HG02884 (cell line): ENCODE data around the gene UQCR11.

Experiments used
- ATAC-seq: cut with Tn5 transposase; IDR thresholded peaks from one replicate; pipeline ENCODE4 v1.9.1; 2021; ENCODE audit warnings: mild to moderate bottlenecking, moderate library complexity; ENCODE audit not compliant: unreplicated experiment

UQCR11 gene

DNA sequence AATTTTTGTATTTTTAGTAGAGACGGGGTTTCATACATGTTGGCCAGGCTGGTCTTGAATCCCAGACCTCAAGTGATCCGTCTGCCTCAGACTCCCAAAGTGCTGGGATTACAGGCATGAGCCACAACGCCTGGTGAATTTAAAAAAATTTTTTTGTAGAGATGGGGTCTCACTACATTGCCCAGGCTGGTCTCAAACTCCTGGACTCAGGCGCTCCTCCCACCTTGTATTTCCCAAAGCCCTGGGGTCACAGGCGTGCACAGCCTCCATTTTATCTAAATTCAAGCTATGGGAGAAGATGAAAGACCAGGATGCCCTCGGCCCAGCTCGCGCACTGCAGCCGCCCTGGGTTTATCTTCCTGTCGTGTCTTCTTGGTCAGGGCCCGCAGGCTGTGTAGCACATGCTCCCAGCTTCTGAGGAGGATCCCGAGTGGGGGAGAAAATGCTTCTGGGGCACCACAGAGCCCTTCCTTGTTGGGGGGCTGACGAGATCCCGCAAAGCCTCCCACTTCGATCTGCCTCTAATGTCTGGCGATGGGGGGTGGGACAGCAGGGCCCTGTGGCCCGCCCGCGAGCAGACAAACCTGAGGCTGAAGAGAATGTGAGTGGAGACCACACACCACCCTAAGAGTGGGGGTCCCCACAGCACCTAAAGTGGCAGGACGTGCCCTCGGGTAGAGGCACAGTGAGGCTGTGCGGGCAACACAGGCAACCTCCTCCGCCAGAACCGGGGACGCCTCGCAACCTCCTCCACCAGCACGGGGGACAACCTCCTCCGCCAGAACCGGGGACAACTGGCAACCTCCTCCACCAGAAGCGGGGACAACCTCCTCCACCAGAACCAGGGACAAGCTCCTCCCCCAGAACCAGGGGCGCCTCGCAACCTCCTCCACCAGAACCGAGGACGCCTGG lies 31.3 kb upstream of the UQCR11 start:
- ATAC-seq, result no peak

DNA sequence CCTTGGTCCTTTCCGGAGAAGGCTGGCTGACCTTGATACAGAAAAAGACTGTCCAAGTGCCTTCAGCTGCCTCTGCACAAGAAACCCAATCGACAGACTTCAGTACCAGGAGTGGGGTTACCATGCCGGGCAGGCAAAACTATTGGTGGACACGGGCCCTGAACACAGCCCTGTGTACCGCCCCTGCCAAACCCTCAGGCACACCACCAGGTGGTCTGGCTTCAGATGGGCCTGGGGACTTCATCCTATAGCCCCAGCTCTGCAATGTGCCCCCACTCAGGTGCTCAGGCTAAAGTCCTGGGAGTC lies 29.6 kb upstream of the UQCR11 start:
- ATAC-seq, result no peak

DNA sequence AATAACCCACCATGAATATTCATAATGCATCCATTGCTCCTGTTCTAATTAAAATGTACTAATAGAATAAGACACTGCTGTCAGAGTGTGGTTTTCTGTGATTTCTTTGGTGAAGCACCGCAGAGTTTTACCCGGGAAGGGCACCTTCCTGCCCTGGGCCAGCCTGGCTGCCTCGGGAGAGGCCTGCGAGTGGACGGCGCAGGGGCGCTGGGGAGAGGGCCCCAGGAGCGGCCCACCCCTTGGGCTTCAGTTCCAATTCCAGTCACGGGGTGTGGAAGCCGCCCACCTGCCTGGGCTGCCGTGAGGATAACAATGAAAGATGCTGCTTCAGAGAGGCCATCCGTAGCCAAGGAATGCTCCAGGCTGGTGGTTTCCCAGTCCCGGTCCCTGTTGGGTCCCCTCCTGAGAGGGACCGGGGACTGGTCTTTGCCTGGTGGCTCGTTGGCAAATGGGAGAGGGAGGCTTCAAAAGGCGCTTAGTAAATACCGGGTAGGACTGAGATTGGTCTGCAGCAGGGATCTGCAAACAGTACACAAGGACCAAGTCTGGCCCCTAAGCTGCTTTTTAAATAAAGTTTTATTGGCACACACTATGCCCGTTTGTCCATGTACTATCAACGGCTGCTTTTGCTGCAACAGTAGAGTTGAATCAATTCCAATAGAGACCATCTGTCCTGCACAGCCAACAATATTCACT lies 29.1 kb upstream of the UQCR11 start:
- no peak for ATAC-seq

DNA sequence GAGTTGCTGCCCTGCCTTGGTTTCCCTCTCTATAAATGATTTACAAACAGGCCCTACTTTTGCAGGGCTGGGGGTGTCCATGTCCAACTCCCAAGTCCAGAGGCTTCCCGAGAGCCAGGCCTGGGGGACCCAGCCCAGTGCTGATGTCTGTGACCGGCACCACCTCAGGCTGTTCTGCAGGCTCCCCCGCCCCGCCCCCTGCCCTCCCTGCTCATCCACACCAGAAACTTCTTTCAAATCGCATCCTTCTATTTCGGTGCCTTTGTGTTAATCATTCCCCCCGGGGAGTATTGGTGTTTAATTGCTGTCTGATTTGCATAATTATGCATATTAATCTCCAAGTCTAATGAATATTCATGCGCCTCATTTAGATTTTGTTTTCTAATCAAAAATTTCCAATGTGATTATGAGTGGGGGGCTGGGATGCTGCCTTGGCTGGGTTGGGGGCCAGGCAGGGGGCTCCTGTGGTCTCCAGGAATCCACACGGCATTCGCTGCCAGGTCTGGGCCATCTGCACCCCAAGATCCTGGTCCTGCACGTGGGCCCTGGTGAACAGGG lies 28.1 kb upstream of the UQCR11 start:
- ATAC-seq, result no peak

DNA sequence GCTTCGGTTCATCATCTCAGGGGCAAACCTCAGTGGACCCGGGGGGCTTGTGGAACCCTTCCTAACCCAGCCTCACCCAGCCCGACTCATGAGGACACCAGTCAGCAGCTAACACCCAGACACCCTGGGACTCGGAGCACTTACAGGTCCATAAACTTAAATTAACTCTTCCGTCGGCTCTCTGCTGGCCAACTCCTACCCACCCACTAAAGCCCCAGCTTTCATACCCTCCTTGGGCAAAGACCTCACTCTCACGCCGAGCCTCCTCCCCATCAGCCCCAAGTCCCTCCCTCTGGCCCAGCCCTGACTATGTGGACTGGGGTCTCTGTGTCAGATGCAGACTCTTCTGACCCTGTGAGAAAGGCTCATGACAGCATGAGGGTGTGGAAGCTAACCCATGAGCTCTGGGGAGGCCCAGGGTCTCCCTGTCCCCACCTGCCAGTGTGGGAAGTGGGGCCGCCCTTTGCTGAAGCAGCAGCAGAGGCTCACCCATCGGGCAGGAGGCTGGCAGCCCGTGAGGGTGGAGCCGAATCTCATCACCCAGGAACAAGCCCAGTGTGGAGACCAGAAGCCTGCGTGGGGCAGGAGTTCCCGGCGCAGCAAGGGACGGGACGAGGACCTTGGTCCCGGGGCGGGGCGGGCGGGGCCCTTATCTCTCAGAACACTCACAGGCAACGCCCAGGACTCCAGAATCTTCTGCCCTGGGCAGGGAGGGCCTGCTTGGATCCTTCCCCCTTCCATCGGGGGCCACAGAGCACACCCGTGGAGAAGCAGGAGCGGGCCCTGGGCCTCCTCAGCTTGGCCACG lies 27.4 kb upstream of the UQCR11 start:
- ATAC-seq, result no peak

DNA sequence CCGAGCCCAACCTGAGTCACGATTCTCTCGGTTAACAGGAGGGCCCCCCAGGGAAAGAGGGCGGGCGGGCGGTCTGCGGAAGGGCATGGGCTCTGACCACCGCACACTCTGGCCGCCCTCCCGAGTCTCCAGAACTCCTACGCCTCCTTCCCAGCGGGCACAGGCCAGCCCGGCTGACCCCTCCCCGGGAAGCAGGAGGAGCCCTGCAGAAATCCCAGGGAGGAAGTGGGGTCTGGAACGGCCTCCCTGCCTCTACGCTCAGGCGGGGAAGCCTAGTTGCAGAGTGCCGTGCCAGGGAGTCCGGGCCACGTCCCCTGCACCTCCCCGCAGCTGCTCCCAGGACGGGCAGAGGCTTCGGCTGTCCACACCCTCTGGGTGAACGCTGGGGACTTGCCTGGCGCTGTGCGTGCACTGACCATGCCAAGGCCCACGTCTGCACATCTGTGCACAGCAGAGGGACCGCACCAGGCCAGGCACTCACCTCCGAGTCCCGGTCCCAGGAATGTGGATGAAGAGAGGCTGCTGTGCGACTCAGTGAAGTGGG lies 26.4 kb upstream of the UQCR11 start:
- ATAC-seq, result no peak

DNA sequence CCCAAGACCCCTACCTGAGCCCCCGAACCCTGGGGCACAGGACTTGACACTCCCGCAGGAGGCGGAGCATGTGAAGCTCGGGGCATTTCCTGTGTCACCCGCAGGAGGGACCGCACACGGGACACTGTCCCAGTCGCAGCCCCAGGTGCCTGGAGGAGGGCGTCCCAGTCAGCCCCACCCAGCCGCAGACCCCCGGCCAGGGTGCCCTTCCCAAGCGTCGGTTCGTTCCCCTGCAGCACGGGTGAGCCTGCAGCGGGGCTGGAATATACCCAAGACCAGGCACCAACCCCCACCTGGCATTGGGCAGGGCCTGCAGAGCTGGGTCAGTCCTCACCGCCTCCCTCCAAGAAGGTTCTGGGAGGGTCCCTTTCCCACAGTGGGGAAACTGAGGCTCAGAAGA lies 25.5 kb upstream of the UQCR11 start:
- no peak for ATAC-seq

DNA sequence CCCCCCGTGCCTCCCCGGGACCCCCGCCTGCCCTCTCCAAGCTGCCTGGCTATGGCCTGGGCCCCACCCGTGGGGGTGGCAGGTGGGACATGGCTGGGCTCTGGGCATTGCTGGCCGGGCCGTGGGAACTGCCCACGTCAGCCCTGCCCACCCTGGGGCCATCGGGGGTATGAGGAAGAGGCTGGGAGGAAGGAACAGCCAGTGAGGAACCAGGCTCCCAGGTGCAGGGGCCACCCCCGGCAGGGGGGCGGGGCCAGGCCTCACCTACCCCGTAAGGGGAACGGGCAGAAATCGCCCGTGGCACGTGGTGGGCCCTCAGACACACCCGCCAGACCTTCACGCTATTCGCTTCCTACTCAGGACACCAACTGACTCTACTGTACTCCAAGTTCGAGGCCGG lies 24.8 kb upstream of the UQCR11 start:
- ATAC-seq, result no peak

DNA sequence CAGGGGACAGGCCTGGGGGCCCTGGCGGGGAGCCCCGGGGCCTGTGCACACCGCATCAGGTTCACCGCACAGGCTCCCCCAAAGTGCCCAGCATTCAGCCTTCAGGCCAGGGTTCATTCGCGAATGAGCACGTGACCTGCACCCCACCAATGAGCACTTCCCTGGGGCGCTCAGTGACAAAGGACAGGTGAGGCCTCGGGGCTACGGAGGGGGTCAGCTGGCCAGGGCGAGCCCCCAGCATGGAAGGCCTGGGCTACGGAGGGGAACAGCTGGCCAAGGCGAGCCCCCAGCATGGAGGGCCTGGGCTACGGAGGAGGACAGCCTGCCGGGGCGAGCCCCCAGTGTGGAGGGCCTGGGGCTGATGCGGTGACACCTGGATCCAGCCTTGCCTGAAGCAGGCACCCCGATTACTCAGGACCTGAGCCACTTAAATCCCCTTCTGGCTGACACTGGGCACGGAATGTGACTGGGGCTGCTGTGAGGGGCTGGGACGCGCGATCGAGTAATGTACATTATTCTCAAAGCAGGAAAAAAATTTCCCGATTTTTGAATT lies 24.1 kb upstream of the UQCR11 start:
- no peak for ATAC-seq

DNA sequence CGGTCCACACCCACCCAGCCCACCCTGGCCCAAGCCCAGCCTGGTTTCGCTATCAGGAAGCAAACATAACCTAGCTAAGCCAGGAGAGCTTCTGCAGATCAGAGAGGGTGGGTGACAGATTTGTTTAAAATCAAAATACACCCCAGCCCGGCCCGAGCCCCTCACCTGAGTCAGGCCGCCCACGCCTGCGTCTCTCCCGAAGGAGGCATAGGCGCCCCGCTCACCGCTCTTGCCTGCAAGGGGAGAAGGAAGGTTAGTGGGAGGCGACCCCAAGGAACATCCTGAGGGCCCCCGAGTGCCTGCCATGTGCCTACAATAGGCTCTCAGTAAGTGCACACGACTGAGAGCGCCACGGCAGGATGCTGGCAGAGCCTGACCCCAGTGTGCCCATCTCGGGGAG lies 21.9 kb upstream of the UQCR11 start:
- no peak for ATAC-seq

DNA sequence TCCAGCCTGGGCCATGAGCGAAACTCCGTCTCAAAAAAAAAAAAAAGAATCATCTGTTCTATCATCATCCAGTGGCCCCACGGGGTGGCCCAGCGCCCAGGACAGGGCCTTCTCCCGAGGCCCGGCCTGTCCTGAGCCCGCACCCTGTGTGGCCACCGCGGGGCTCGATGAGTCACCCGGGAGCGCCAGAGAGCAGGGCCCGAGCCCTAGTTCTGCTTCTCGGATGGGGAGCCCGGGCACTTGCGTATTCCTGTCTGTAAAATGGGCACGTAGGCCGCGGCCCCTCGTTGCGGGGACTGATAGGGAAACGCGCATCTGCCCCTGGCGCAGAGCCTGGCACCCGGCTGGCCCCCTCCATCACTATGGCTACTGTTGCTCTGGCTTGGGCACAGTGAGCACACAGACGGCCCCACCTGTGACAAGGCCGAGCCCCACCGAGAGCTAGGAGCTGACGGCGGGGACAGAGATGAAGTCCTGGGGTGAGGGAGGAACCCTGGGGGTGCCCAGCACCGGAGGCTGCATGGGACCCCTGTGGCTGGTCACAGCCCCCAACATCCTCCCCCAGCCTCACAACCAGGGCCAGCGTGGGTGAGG lies 21.3 kb upstream of the UQCR11 start:
- no peak for ATAC-seq

DNA sequence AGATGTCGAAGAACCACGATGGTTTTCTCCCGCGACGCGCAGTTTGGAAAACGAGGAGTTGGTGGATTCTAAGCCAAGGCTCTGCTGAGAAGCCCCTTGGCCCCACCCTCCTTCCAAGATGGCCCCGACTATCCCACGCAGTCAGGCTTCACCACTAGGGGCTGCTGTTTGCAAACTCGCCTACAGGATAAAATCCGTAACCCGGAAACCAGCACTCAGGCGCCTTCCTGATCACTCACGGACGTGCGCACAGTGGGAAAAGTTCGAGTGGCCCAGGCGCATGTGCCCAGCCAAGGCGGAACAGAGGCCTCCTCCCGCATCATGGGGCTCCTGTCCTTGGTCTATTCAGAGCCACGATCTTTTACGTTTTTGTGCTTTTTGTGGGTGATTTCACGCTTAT lies 19.2 kb upstream of the UQCR11 start:
- no peak for ATAC-seq

DNA sequence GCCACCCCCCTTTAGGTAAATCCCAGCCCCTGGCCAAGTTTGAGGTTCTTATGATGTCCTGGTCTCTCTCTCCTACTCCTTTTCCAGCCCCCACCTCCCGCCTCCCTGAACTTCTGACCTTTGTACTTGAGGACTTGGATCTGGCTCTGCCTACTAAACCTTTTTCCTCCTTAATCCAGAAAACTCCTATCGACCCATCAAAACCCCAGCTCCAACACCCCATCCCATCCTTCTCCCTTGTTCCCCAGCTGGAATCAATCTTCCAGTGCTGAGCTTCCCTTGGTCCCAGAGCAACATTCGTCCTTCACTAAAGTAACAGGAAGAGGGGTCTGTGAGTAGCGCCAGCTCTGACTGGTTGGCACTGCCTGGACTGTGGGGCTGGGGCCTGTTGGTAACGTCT lies 17.3 kb upstream of the UQCR11 start:
- ATAC-seq, result no peak

DNA sequence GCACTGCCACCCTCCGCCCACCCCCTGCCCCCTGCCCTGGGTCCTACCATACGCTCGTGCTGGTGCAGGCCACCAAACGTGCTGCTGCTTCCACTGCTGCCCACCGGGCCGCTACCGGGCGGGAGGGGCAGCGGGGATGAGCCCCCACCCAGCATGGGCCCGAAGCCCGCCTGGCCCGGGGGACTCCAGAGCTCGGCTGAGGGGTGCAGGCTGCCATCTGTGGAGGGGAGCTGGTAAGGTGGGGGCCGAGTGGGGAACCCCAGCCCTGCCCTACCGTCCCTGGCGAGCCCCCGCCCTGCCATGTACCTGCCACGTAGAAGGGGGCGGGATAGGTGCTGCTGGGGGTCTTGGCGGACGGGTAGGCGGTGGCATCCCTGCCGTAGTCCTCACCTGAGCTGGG lies 16.7 kb upstream of the UQCR11 start:
- ATAC-seq, result no peak

DNA sequence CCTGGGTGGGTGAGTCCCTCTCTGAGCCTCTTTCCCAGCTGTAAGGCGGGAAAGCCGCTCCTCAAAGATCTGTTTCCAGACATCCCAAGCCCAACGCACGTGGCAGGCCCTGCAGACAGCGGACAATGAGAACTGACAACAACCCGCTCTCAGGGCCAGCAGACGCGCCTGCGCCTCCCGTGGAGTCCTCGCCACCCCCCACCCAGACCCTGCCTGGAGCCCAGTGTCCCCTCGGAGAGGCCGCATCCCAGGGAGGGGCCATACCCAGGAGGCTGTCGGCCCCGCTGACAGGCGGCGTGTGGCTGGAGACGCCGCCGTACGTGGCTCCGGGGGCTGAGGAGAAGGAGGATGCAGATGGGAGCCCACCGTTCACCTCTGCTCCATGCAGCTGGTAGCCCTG lies 16.3 kb upstream of the UQCR11 start:
- ATAC-seq, result no peak

DNA sequence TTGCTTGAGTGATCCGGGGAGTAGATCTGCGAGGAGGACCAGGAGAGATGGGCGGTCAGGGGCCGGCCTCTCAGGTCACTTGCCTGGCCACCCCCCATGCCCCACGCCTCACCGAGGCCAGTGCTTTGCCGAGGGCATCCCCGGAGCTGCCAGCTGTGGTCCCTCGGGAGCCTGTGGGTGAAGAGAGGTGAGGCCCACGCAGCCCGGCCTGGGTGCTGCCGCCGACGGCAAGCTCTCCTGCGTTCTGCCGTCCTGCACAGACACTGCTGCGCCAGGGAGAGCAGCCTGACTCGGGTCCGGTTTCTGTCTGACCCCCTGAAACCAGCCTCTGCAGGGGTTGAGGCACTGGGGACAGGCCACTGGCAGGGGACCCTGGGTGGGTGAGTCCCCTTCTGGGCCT lies 15.8 kb upstream of the UQCR11 start:
- ATAC-seq, result no peak

DNA sequence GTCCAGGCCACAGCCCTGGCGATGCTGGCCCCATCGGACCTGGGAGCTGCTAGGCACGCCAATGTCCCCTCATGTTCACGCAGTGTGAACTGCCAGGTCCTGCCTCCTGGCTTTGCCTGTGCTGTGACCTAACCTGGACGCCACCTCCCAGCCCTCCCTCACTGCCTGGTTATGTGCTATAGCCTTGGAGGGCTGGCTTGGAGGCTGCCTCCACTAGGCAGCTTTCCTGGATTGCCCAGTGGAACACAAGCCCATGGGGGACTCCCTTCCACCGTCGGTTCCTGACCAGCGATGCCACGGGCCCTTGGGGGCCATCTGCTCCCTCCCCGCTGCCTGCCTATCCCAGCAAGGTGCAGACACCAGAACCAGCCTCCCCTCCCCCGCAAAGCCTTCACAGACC lies 15.2 kb upstream of the UQCR11 start:
- no peak for ATAC-seq

DNA sequence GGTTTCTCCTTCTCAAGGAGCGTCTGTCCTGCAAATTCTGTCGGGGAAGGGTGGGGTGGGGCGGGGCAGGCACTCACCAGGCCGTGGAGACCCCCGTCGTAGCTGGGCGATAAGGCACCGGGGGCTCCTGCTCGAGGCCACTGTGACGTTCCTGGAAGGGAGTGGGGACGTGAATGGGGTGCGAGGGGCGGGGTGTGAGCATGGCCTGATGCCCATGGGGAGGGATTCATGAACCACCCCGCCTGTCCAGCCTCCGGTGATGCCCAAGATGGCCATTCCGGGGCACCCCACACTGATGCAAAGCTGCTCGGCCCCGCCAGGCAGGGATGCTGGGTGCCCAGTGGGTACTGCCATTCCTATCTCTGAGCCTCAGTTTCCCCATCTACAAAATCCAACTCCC lies 14.4 kb upstream of the UQCR11 start:
- no peak for ATAC-seq

DNA sequence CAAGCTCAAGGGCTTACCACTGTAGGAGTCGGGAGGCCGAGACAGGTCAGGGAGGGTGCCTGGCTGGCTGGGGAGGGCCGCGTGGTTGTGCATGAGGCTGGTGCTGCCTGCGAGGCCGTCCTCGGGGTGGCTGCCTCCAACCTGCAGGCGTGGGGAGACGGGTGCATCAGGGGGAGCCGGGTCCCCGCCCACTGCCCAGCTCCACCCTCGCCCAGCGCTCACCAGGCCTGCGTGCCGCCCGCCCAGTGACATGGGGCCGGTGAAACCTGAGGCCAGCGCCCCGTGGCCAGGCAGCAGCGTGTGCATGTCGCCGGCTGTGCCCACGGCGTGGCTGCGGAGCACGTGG lies 13.8 kb upstream of the UQCR11 start:
- ATAC-seq, result no peak
